Lower lobe of right lung (tissue), 2 donors: ENCODE data around the gene CHD2. TPM values are rescaled to one million over a fixed set of nuclear protein-coding genes. Genes with fewer than 3 reads are reported as not detected.
A peak's percentile ranks its signal among the peaks of the same experiment; 100 is the strongest.

ENCODE experiments used
- ATAC-seq, 2 donors: fragments of 200-7000 bp; cut with Tn5 transposase; one replicate each; pipeline ENCODE4 v1.9.1; 2020 to 2022; ENCODE audit warnings: mild to moderate bottlenecking in 2 of 2, moderate library complexity in 2 of 2
- DNase-seq: peaks from one replicate; pipeline ENCODE4 v3.0.0-alpha.2; 2020
- H3K27ac ChIP-seq: fragments of 200-600 bp; one replicate; pipeline ENCODE4 v1.8.0; 2022
- H3K27me3 ChIP-seq: fragments of 200-600 bp; one replicate; pipeline ENCODE4 v1.8.0; 2022; ENCODE audit warnings: low read depth
- H3K36me3 ChIP-seq: fragments of 200-600 bp; one replicate; pipeline ENCODE4 v1.8.0; 2022; ENCODE audit warnings: mild to moderate bottlenecking
- H3K4me1 ChIP-seq: fragments of 200-600 bp; one replicate; pipeline ENCODE4 v1.8.0; 2022
- H3K4me3 ChIP-seq: fragments of 200-600 bp; one replicate; pipeline ENCODE4 v1.8.0; 2022; ENCODE audit warnings: mild to moderate bottlenecking
- H3K9me3 ChIP-seq: fragments of 200-600 bp; one replicate; pipeline ENCODE4 v1.8.0; 2022
- CTCF ChIP-seq: fragments of 200-600 bp; IDR thresholded peaks from one replicate; pipeline ENCODE4 v1.8.0; 2022; ENCODE audit warnings: antibody characterized with exemption, mild to moderate bottlenecking
- intact Hi-C: fragments of 100-400 bp; cut with DNase I; formaldehyde crosslinking; loops from one replicate; pipeline ENCODE4 v1.11.0; 2022
- total RNA-seq: library from RNA; stranded (reverse); fragmentation: NEBNext Ultra II Directional; extraction: Animal tissue kit (Norgen Biotek cat#: 25700); gene quantifications from one replicate; pipeline ENCODE4 v1.2.1, GENCODE V29; 2021
- donor health status: DM: no; HTN: yes; CAD: no; lungs with severe emphysema.

The CHD2 gene
- total RNA-seq, 1 donor from 2014 or later: 158 TPM

GRCh38 chr15:92896561-92896960 lies 3.6 kb upstream of the CHD2 start:
- peaks cover 60% of the 10 kb centered on the region for H3K4me1 ChIP-seq
- H3K36me3 ChIP-seq: peaks cover 75% of the 10 kb centered on the region
- intact Hi-C loops: no loop called here

GRCh38 chr15:92897620-92898019 lies 2.5 kb upstream of the CHD2 start:
- intact Hi-C loops: no loop called here
- ATAC-seq (no peak), DNase-seq (no peak)
- Histone ChIP-seq H3K27ac (no peak overlapping the region), H3K4me3 (no peak overlapping the region), H3K27me3 (no peaks in the 10 kb centered on the region), H3K9me3 (no peaks in the 10 kb centered on the region), H3K36me3 (peaks cover 65% of the 10 kb centered on the region), H3K4me1 (peaks cover 55% of the 10 kb centered on the region)
- no peak for TF ChIP-seq CTCF

More at GRCh38 chr15:92896561-92896960, 3.6 kb upstream of the CHD2 start:
- ATAC-seq: no peak
- DNase-seq: no peak
- no peak overlapping the region for H3K4me3 ChIP-seq
- H3K27ac ChIP-seq: peak overlapping the region; percentile 9
- TF ChIP-seq CTCF: no peak
- no peaks in the 10 kb centered on the region for H3K9me3 ChIP-seq
- no peaks in the 10 kb centered on the region for H3K27me3 ChIP-seq

GRCh38 chr15:92898988-92899582 lies 1.0 kb upstream of the CHD2 start:
- no peak for ATAC-seq
- intact Hi-C loops: no loop called here
- Histone ChIP-seq H3K4me3 (no peak overlapping the region), H3K36me3 (peaks cover 50% of the 10 kb centered on the region), H3K27me3 (no peaks in the 10 kb centered on the region), H3K27ac (no peak overlapping the region), H3K4me1 (peaks cover 63% of the 10 kb centered on the region), H3K9me3 (no peaks in the 10 kb centered on the region)
- no peak for TF ChIP-seq CTCF
- no peak for DNase-seq

- H3K36me3 ChIP-seq: peaks cover 45% of the 10 kb centered on the region
- H3K9me3 ChIP-seq: no peaks in the 10 kb centered on the region
- DNase-seq: no peak
- peaks cover 58% of the 10 kb centered on the region for H3K4me1 ChIP-seq
- no peaks in the 10 kb centered on the region for H3K27me3 ChIP-seq
- peak overlapping the region; percentile 66 for H3K4me3 ChIP-seq
- H3K27ac ChIP-seq: peak overlapping the region; percentile 96
- no peak for ATAC-seq
- intact Hi-C loops: no loop called here
- peak; percentile 32 for TF ChIP-seq CTCF
Observed at GRCh38 chr15:92899601-92899947, 550 bp upstream of the CHD2 start.

- no peak for ATAC-seq
- TF ChIP-seq CTCF: no peak
- peaks cover 56% of the 10 kb centered on the region for H3K4me1 ChIP-seq
Observed at GRCh38 chr15:92900731-92901071, 577 bp downstream of the CHD2 start.

More at GRCh38 chr15:92900731-92901071, 577 bp downstream of the CHD2 start:
- no peak for DNase-seq
- Histone ChIP-seq H3K4me3 (peak overlapping the region; percentile 66), H3K27ac (peak overlapping the region; percentile 96), H3K9me3 (no peaks in the 10 kb centered on the region), H3K27me3 (no peaks in the 10 kb centered on the region), H3K36me3 (peaks cover 34% of the 10 kb centered on the region)
- intact Hi-C loops: no loop called here
